ENCODE measurements around the gene DYTN.

DYTN gene

GRCh38 chr2:206670531-206671319 lies 47.5 kb downstream of the DYTN start:
- H3K4me1 ChIP-seq (ENCODE audit: low read length), result no peaks in the 10 kb centered on the region
- no peaks in the 10 kb centered on the region for H3K9me3 ChIP-seq (ENCODE audit: insufficient read depth, low read length)
- no peak overlapping the region for H3K9ac ChIP-seq (ENCODE audit: low read length)
- H3K4me3 ChIP-seq (ENCODE audit: low read length), result no peak overlapping the region
- no peak overlapping the region for H2AFZ ChIP-seq (ENCODE audit: low read depth, low read length)
- H3K36me3 ChIP-seq (replicated peaks; ENCODE audit: low read depth, low read length), result no peaks in the 10 kb centered on the region
- no peak for TF ChIP-seq EZH2phosphoT487 (IDR thresholded peaks at IDR 0.05; ENCODE audit: low read depth)
- no peaks in the 10 kb centered on the region for H3K79me2 ChIP-seq (ENCODE audit: low read length)
- no peak overlapping the region for H3K4me2 ChIP-seq (ENCODE audit: low read length)
- no peaks in the 10 kb centered on the region for H3K27me3 ChIP-seq (ENCODE audit: low read depth, low read length)
- H4K20me1 ChIP-seq (ENCODE audit: insufficient read depth, low read length), result no peaks in the 10 kb centered on the region
- H3K27ac ChIP-seq (ENCODE audit: low read length), result no peak overlapping the region

GRCh38 chr2:206665251-206665650 lies 52.9 kb downstream of the DYTN start:
- no peaks in the 10 kb centered on the region for H3K27me3 ChIP-seq (ENCODE audit: low read depth, low read length)
- no peaks in the 10 kb centered on the region for H3K9me3 ChIP-seq (ENCODE audit: insufficient read depth, low read length)
- H2AFZ ChIP-seq (ENCODE audit: low read depth, low read length), result no peak overlapping the region
- no peak for TF ChIP-seq EZH2phosphoT487 (IDR thresholded peaks at IDR 0.05; ENCODE audit: low read depth)
- TF ChIP-seq CTCF (IDR thresholded peaks at IDR 0.05; ENCODE audit: low read depth, low read length), result no peak
- no peak overlapping the region for H3K27ac ChIP-seq (ENCODE audit: low read length)
- no peaks in the 10 kb centered on the region for H3K36me3 ChIP-seq (replicated peaks; ENCODE audit: low read depth, low read length)
- no peaks in the 10 kb centered on the region for H4K20me1 ChIP-seq (ENCODE audit: insufficient read depth, low read length)
- no peaks in the 10 kb centered on the region for H3K79me2 ChIP-seq (ENCODE audit: low read length)
- no peak overlapping the region for H3K4me2 ChIP-seq (ENCODE audit: low read length)
- H3K4me1 ChIP-seq (ENCODE audit: low read length), result no peaks in the 10 kb centered on the region
- H3K4me3 ChIP-seq (ENCODE audit: low read length), result no peak overlapping the region
- no peak overlapping the region for H3K9ac ChIP-seq (ENCODE audit: low read length)

- Histone ChIP-seq H3K9me3 (ENCODE audit: insufficient read depth, low read length) (peaks cover 6% of the 10 kb centered on the region; the same call in 1 of the 2 replicates), H3K9ac (ENCODE audit: low read length) (no peak overlapping the region), H3K4me2 (ENCODE audit: low read length) (no peak overlapping the region), H3K27me3 (ENCODE audit: low read depth, low read length) (no peaks in the 10 kb centered on the region), H3K4me3 (ENCODE audit: low read length) (no peak overlapping the region), H3K27ac (ENCODE audit: low read length) (no peak overlapping the region), H3K79me2 (ENCODE audit: low read length) (no peaks in the 10 kb centered on the region), H3K4me1 (ENCODE audit: low read length) (no peaks in the 10 kb centered on the region), H4K20me1 (ENCODE audit: insufficient read depth, low read length) (no peaks in the 10 kb centered on the region), H2AFZ (ENCODE audit: low read depth, low read length) (no peak overlapping the region), H3K36me3 (replicated peaks; ENCODE audit: low read depth, low read length) (no peaks in the 10 kb centered on the region)
- no peak for TF ChIP-seq EZH2phosphoT487 (IDR thresholded peaks at IDR 0.05; ENCODE audit: low read depth)
- no peak for TF ChIP-seq CTCF (IDR thresholded peaks at IDR 0.05; ENCODE audit: low read depth, low read length)
These were observed 61.1 kb downstream of the DYTN start for GRCh38 chr2:206657087-206657486.

GRCh38 chr2:206647985-206648384 lies 70.2 kb downstream of the DYTN start:
- H3K4me3 ChIP-seq (ENCODE audit: low read length), result no peak overlapping the region
- H3K9ac ChIP-seq (ENCODE audit: low read length), result no peak overlapping the region
- no peak overlapping the region for H3K27ac ChIP-seq (ENCODE audit: low read length)
- no peak overlapping the region for H3K4me2 ChIP-seq (ENCODE audit: low read length)
- H2AFZ ChIP-seq (ENCODE audit: low read depth, low read length), result no peak overlapping the region
- no peaks in the 10 kb centered on the region for H3K4me1 ChIP-seq (ENCODE audit: low read length)
- H3K36me3 ChIP-seq (replicated peaks; ENCODE audit: low read depth, low read length), result no peaks in the 10 kb centered on the region
- peaks cover 6% of the 10 kb centered on the region; the same call in 1 of the 2 replicates for H3K27me3 ChIP-seq (ENCODE audit: low read depth, low read length)
- no peak for TF ChIP-seq EZH2phosphoT487 (IDR thresholded peaks at IDR 0.05; ENCODE audit: low read depth)
- no peak for TF ChIP-seq CTCF (IDR thresholded peaks at IDR 0.05; ENCODE audit: low read depth, low read length)
- no peaks in the 10 kb centered on the region for H3K79me2 ChIP-seq (ENCODE audit: low read length)
- no peaks in the 10 kb centered on the region for H4K20me1 ChIP-seq (ENCODE audit: insufficient read depth, low read length)
- no peaks in the 10 kb centered on the region for H3K9me3 ChIP-seq (ENCODE audit: insufficient read depth, low read length)
